H9 (cell line): Measurements from ENCODE around the gene EMB. TPM values are rescaled to one million over a fixed set of nuclear protein-coding genes. Genes with fewer than 3 reads are reported as not detected.
"Not testable (repeated sequence)": the region's sequence is repeated elsewhere in the genome, so short reads cannot be mapped to it uniquely, and the experiment has no call there.

Source experiments
- DNase-seq: peaks from one replicate; pipeline ENCODE4 v3.0.0-alpha.2; 2017
- H2AFZ ChIP-seq: one replicate; pipeline ENCODE4 v1.6.1; 2013; ENCODE audit warnings: mild to moderate bottlenecking, low read length, control low read depth, moderate library complexity
- H2AK5ac ChIP-seq: 2 replicates; pipeline ENCODE4 v1.6.1; 2013; ENCODE audit warnings: low read length, control low read depth, mixed read lengths; ENCODE audit not compliant: insufficient read length
- H2BK120ac ChIP-seq: one replicate; pipeline ENCODE4 v1.6.1; 2013; ENCODE audit warnings: low read depth, mild to moderate bottlenecking, low read length, control low read depth, inconsistent platforms; ENCODE audit not compliant: poor library complexity, severe bottlenecking
- H2BK12ac ChIP-seq: 2 replicates; pipeline ENCODE4 v1.6.1; 2013; ENCODE audit warnings: low read length, control low read depth, mixed read lengths, low read depth; ENCODE audit not compliant: insufficient read length
- H2BK15ac ChIP-seq: 2 replicates; pipeline ENCODE4 v1.6.1; 2013; ENCODE audit warnings: low read depth, low read length, control low read depth
- H2BK20ac ChIP-seq: one replicate; pipeline ENCODE4 v1.6.1; 2013; ENCODE audit warnings: low read depth, mild to moderate bottlenecking, low read length, control low read depth, inconsistent platforms; ENCODE audit not compliant: poor library complexity, severe bottlenecking
- H2BK5ac ChIP-seq: 2 replicates; pipeline ENCODE4 v1.6.1; 2013; ENCODE audit warnings: low read length, control low read depth, mixed read lengths; ENCODE audit not compliant: insufficient read length
- H3K14ac ChIP-seq: 2 replicates; pipeline ENCODE4 v1.6.1; 2013; ENCODE audit warnings: low read length, control low read depth; ENCODE audit not compliant: insufficient read depth
- H3K18ac ChIP-seq: 2 replicates; pipeline ENCODE4 v1.6.1; 2013; ENCODE audit warnings: low read depth, mild to moderate bottlenecking, mixed read lengths, low read length, control low read depth; ENCODE audit not compliant: insufficient read length
- H3K23ac ChIP-seq: 2 replicates; pipeline ENCODE4 v1.6.1; 2013; ENCODE audit warnings: low read length, control low read depth, mixed read lengths, low read depth; ENCODE audit not compliant: insufficient read length
- H3K23me2 ChIP-seq: 2 replicates; pipeline ENCODE4 v1.6.1; 2013; ENCODE audit warnings: low read depth, mild to moderate bottlenecking, mixed read lengths, low read length, control low read depth; ENCODE audit not compliant: insufficient read length, poor library complexity, severe bottlenecking
- H3K27ac ChIP-seq: 2 replicates; pipeline ENCODE4 v1.5.1; 2013; ENCODE audit warnings: low read length, control low read depth, mixed read lengths, low read depth; ENCODE audit not compliant: insufficient read length
- H3K27me3 ChIP-seq: 2 replicates; pipeline ENCODE4 v1.6.1; 2013; ENCODE audit warnings: low read length, control low read depth, inconsistent platforms; ENCODE audit not compliant: insufficient read depth
- H3K4ac ChIP-seq: 2 replicates; pipeline ENCODE4 v1.6.1; 2013; ENCODE audit warnings: low read depth, mild to moderate bottlenecking, control low read depth, inconsistent platforms, low read length, moderate library complexity
- H3K4me1 ChIP-seq: 2 replicates; pipeline ENCODE4 v1.6.1; 2013; ENCODE audit warnings: low read length, control low read depth, inconsistent platforms; ENCODE audit not compliant: insufficient read depth
- H3K4me2 ChIP-seq: 2 replicates; pipeline ENCODE4 v1.6.1; 2013; ENCODE audit warnings: low read length, control low read depth, mixed read lengths; ENCODE audit not compliant: insufficient read length, insufficient read depth
- H3K56ac ChIP-seq: 2 replicates; pipeline ENCODE4 v1.6.1; 2013; ENCODE audit warnings: low read depth, mild to moderate bottlenecking, mixed read lengths, low read length, control low read depth; ENCODE audit not compliant: insufficient read length
- H3K79me1 ChIP-seq: 2 replicates; pipeline ENCODE4 v1.6.1; 2013; ENCODE audit warnings: low read depth, mild to moderate bottlenecking, moderate library complexity, low read length, control low read depth, inconsistent platforms; ENCODE audit not compliant: insufficient read depth, poor library complexity, severe bottlenecking
- H3K79me2 ChIP-seq: 2 replicates; pipeline ENCODE4 v1.6.1; 2013; ENCODE audit warnings: low read length, control low read depth, inconsistent platforms; ENCODE audit not compliant: insufficient read depth
- H3K9ac ChIP-seq: 2 replicates; pipeline ENCODE4 v1.6.1; 2013; ENCODE audit warnings: low read length, control low read depth, mixed read lengths; ENCODE audit not compliant: insufficient read length; ENCODE audit errors: extremely low read depth
- H3K9me3 ChIP-seq: one replicate; pipeline ENCODE4 v1.6.1; 2013; ENCODE audit warnings: low read depth, low read length, inconsistent platforms; ENCODE audit not compliant: control insufficient read depth
- H3T11ph ChIP-seq: one replicate; pipeline ENCODE4 v1.6.1; 2013; ENCODE audit warnings: mild to moderate bottlenecking, low read length, control low read depth, inconsistent platforms
- H4K20me1 ChIP-seq: one replicate; pipeline ENCODE4 v1.6.1; 2013; ENCODE audit not compliant: control insufficient read depth, insufficient read length, insufficient read depth
- H4K5ac ChIP-seq: 2 replicates; pipeline ENCODE4 v1.6.1; 2013; ENCODE audit warnings: low read depth, mild to moderate bottlenecking, mixed read lengths, low read length, control low read depth; ENCODE audit not compliant: insufficient read length
- H4K8ac ChIP-seq: replicated peaks from 2 replicates; pipeline ENCODE4 v1.6.1; 2013; ENCODE audit warnings: low read length, control low read depth, mixed read lengths, low read depth; ENCODE audit not compliant: insufficient read length
- H4K91ac ChIP-seq: 2 replicates; pipeline ENCODE4 v1.6.1; 2013; ENCODE audit warnings: low read depth, mild to moderate bottlenecking, moderate library complexity, mixed read lengths, low read length, control low read depth; ENCODE audit not compliant: insufficient read length
- H3K27ac Mint-ChIP-seq, 3 experiments: 2 replicates in 2 of 3; 3 replicates in 1 of 3; pipeline ENCODE4 v1.8.0; 2020 to 2021; ENCODE audit warnings: mixed read lengths in 3 of 3, mild to moderate bottlenecking in 1 of 3, moderate library complexity in 1 of 3
- H3K27me3 Mint-ChIP-seq: 2 replicates; pipeline ENCODE4 v1.8.0; 2021; ENCODE audit warnings: low read depth, mild to moderate bottlenecking, moderate library complexity, mixed read lengths
- H3K36me3 Mint-ChIP-seq, 3 experiments: 2 replicates in 2 of 3; 3 replicates in 1 of 3; pipeline ENCODE4 v1.8.0; 2020 to 2021; ENCODE audit warnings: low read depth in 3 of 3, mixed read lengths in 3 of 3; ENCODE audit not compliant: insufficient read depth in 1 of 3
- H3K4me1 Mint-ChIP-seq, 2 experiments: 2 replicates each; pipeline ENCODE4 v1.8.0; 2020; ENCODE audit warnings: mixed read lengths in 2 of 2
- H3K4me3 Mint-ChIP-seq, 2 experiments: 2 replicates in 1 of 2; 3 replicates in 1 of 2; pipeline ENCODE4 v1.8.0; 2020 to 2021; ENCODE audit warnings: mild to moderate bottlenecking in 2 of 2, mixed read lengths in 2 of 2, moderate library complexity in 1 of 2
- H3K9me3 Mint-ChIP-seq, 2 experiments: 2 replicates in 1 of 2; 3 replicates in 1 of 2; pipeline ENCODE4 v1.8.0; 2020; ENCODE audit warnings: mild to moderate bottlenecking in 2 of 2, mixed read lengths in 2 of 2, moderate library complexity in 1 of 2
- WGBS: extraction: QIAGEN DNeasy Blood & Tissue Kit; methylation state at CpG from one replicate; pipeline ENCODE4 v1.1.7; 2013; ENCODE audit warnings: missing lambda C conversion rate, low lambda C conversion rate, mixed read lengths; ENCODE audit not compliant: insufficient read length; ENCODE audit errors: extremely low coverage; 5-methylcytosine and 5-hydroxymethylcytosine counted together
- total RNA-seq: library from RNA; stranded (reverse); gene quantifications from 2 replicates; pipeline ENCODE4 v1.2.1, GENCODE V29; 2021
- TF ChIP-seq, protein P1 (sequence below): fragments of 200-600 bp; sonication (generic); conservative IDR thresholded peaks from 3 replicates; pipeline ENCODE4 v1.8.0; 2021; ENCODE audit warnings: antibody characterized with exemption, mild to moderate bottlenecking

The EMB gene
- total RNA-seq, 1 experiment from 2014 or later, result 39.4 TPM

DNA sequence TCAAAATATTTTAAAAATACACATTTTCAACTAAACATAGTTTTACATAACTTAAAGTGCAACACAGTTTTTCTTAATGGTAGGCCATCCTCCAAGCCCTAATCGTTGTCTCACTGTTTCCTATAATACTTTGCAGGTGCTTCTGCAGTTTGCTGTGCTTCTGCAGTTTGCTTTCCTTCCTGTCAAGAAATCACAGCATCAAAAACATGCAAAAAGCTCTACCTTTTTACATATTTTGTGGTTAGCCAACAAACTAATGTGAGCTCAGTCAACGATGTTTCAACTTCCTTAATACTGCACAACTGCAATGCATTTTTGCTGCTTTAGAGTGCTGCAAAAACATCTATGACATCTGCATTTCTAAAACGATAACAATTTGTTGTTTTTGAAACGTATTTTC is 25.2 kb downstream of the EMB start:
- no CpG with 5 or more reads among the region's 4 CpGs for WGBS

DNA sequence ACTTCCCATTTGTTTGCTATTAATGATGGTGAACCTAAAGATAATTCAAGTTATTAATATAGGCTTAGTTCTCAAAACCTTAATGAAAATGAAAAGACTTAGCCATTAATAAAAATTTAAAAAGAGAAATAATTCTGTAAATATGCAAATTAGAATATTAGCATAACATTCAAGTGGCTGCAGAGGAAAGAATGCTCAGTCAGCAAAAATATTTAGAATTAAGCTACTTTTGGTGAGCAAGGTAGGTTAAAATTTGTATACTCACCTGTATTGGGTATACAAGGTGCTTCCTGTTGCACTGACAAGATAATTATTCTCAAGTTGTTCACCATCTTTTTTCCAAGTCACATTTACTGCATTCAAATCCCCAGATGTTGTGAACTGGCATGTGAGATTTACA is 30.2 kb downstream of the EMB start:
- H3K4ac ChIP-seq, H3K18ac ChIP-seq, H3K27me3 ChIP-seq, DNase-seq, H4K5ac ChIP-seq, H2BK120ac ChIP-seq, H3K4me2 ChIP-seq, H4K20me1 ChIP-seq, H3K4me1 ChIP-seq, H3K79me2 ChIP-seq, H2BK12ac ChIP-seq, H2AK5ac ChIP-seq, H3K9ac ChIP-seq, H3K4me3 Mint-ChIP-seq, H2AFZ ChIP-seq, H3K56ac ChIP-seq, H3K36me3 Mint-ChIP-seq, H3K27me3 Mint-ChIP-seq, H3K79me1 ChIP-seq, H3T11ph ChIP-seq, H2BK15ac ChIP-seq, H2BK5ac ChIP-seq, H4K8ac ChIP-seq, H3K9me3 ChIP-seq, H3K23me2 ChIP-seq, H2BK20ac ChIP-seq, H3K14ac ChIP-seq, H3K9me3 Mint-ChIP-seq, H3K23ac ChIP-seq, H4K91ac ChIP-seq, H3K27ac ChIP-seq: not testable (repeated sequence)
- Mint-ChIP-seq H3K4me1 (peaks cover 16 to 18% of the 10 kb centered on the region in 2 experiments), H3K27ac (0 out of 7 replicates have a peak overlapping the region, but pooled peaks of 1 of the 3 experiments have one; percentile 49)

More for the DNA sequence above, 25.2 kb downstream of the EMB start:
- H3K79me1 ChIP-seq, result no peaks in the 10 kb centered on the region
- no peak overlapping the region for H3K14ac ChIP-seq
- DNase-seq, result no peak
- H2BK20ac ChIP-seq, result no peak overlapping the region
- H2AK5ac ChIP-seq, result no peak overlapping the region
- H3K9me3 ChIP-seq, result no peaks in the 10 kb centered on the region
- no peak overlapping the region for H3K9ac ChIP-seq
- no peak overlapping the region for H4K5ac ChIP-seq
- no peak overlapping the region for H4K91ac ChIP-seq
- no peak overlapping the region for H3K4me3 Mint-ChIP-seq
- no peaks in the 10 kb centered on the region; a peak in 2 of 5 replicates for H3K9me3 Mint-ChIP-seq
- no peaks in the 10 kb centered on the region for H3K27me3 ChIP-seq
- no peaks in the 10 kb centered on the region for H4K20me1 ChIP-seq
- H3K4me1 Mint-ChIP-seq, result peaks cover 16 to 18% of the 10 kb centered on the region in 2 experiments
- peaks cover 1% of the 10 kb centered on the region; the same call in 1 of the 2 replicates for H3K79me2 ChIP-seq
- H2BK15ac ChIP-seq, result no peak overlapping the region
- H2BK120ac ChIP-seq, result no peak overlapping the region
- peaks cover 0 to 4% (median 0%) of the 10 kb centered on the region in 3 experiments; a peak in 1 of 7 replicates for H3K36me3 Mint-ChIP-seq
- H3K27me3 Mint-ChIP-seq, result no peaks in the 10 kb centered on the region
- H2BK12ac ChIP-seq, result no peak overlapping the region
- TF ChIP-seq, protein P1, sequence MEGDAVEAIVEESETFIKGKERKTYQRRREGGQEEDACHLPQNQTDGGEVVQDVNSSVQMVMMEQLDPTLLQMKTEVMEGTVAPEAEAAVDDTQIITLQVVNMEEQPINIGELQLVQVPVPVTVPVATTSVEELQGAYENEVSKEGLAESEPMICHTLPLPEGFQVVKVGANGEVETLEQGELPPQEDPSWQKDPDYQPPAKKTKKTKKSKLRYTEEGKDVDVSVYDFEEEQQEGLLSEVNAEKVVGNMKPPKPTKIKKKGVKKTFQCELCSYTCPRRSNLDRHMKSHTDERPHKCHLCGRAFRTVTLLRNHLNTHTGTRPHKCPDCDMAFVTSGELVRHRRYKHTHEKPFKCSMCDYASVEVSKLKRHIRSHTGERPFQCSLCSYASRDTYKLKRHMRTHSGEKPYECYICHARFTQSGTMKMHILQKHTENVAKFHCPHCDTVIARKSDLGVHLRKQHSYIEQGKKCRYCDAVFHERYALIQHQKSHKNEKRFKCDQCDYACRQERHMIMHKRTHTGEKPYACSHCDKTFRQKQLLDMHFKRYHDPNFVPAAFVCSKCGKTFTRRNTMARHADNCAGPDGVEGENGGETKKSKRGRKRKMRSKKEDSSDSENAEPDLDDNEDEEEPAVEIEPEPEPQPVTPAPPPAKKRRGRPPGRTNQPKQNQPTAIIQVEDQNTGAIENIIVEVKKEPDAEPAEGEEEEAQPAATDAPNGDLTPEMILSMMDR, result no peak
- no peak overlapping the region for H2AFZ ChIP-seq
- no peaks in the 10 kb centered on the region; the same call in 1 of the 2 replicates for H3K4me1 ChIP-seq
- H3K56ac ChIP-seq, result no peak overlapping the region
- no peak overlapping the region for H4K8ac ChIP-seq
- no peak overlapping the region for H3K18ac ChIP-seq
- no peak overlapping the region for H2BK5ac ChIP-seq
- H3K23me2 ChIP-seq, result no peaks in the 10 kb centered on the region
- no peak overlapping the region for H3T11ph ChIP-seq
- no peak overlapping the region for H3K27ac Mint-ChIP-seq
- no peak overlapping the region for H3K4me2 ChIP-seq
- no peak overlapping the region for H3K4ac ChIP-seq
- no peak overlapping the region for H3K27ac ChIP-seq
- H3K23ac ChIP-seq, result no peak overlapping the region
